NCI-H510A (cell line): ENCODE data around the gene LCA5.
"Not testable (repeated sequence)": the region's sequence is repeated elsewhere in the genome, so short reads cannot be mapped to it uniquely, and the experiment has no call there.

Experiments
- DNase-seq: peaks from one replicate; lab custom pipeline; 2025; lab: John Stamatoyannopoulos, UW

The LCA5 gene

GRCh38 chr6:79538106-79538971 is 1.1 kb upstream of the LCA5 start:
- no peak for DNase-seq

DNA sequence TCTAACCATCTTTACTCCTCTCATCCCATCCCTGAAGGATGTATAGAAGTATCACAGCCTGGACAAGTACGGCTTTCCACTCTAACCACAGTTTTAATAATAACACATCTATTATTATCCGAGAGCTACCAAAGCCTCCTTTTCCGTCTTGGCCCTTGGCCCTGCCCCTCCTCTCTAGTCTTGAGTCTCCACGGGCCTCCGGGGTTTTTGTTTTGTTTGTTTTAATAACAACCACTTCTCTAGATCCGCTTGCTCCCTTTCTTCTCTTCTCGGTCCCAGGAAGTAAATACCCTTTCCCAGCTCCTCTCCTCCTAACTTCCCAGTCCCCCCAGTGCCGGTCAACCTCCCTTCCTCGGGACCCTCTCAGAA is 661 bp downstream of the LCA5 start:
- DNase-seq, result no peak

- not testable (repeated sequence) for DNase-seq
Observed at GRCh38 chr6:79529567-79529966, 7.7 kb downstream of the LCA5 start.

GRCh38 chr6:79526897-79527296 is 10.3 kb downstream of the LCA5 start:
- DNase-seq, result no peak

DNA sequence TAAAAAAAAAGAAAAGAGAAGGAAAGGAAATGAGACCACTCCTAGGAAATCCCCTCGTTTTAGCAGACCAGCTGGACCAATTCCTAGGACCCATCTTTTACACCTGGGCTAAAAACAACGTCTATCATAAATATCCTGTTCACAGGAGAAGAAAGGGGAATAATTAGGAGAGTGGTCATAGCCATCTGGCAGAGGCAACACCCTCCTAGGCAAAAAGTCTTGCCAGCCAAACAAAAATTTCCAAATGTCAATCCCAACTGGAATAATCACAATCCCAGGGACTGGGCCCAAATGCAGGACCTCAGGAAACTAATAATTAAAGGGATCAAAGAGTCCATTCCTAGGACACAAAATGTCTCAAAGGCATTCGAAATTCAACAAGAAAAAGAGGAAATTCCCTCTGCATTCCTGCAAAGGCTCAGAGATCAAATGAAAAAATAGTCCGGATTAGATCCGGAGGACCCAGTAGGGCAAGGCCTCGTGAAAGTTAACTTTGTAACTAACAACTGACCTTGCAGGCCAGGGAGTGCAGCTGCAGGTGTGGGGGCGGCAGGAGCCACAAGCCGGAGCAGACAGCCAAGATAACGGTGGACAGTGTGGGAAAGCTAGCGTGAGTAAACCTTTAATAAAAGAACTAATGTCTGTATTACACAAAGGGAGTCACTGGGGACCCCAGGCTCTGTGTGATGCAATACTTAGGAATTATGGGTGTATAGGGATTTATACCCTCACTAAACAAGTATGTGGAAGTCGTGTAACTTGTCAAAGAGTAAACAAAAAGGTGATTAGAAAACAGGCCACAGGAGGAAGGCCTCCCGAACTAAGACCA is 11.7 kb downstream of the LCA5 start:
- no peak for DNase-seq

DNA sequence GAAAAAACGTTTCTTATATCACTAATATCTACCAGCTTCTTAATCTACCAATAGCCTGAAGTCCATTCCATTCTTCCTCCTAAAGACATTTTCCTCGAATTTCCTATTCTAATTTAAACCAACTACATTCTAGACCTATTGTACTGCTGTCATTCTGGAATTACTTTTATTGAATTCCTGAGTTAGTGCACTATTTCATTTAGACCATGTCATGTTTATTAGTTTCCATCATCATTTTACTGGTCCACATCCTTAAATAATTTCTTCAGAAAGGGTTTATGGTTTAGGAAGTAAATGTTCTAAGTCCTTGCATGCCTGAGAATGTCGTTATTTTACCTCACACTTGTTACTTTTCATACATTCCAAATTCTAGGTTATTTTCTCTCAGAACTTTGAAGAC is 13.2 kb downstream of the LCA5 start:
- DNase-seq, result no peak

DNA sequence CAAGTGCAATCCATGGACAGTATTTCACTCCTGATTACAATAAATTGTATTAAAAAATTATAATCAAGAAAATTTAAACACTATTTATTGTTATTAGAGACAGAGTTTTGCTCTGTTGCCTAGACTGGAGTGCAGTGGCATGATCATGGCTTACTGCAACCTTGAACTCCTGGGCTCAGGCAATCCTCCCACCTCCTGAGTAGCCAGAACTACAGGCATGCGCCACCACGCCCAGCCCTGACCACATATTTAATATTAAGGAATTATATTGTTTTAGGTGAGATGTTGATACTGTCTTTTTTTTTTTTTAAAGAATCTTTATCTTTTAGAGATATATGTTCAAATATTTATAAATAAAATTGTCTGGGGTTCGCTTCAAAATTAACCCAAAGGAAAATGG is 14.6 kb downstream of the LCA5 start:
- DNase-seq, result no peak

GRCh38 chr6:79520534-79520933 is 16.7 kb downstream of the LCA5 start:
- no peak for DNase-seq

DNA sequence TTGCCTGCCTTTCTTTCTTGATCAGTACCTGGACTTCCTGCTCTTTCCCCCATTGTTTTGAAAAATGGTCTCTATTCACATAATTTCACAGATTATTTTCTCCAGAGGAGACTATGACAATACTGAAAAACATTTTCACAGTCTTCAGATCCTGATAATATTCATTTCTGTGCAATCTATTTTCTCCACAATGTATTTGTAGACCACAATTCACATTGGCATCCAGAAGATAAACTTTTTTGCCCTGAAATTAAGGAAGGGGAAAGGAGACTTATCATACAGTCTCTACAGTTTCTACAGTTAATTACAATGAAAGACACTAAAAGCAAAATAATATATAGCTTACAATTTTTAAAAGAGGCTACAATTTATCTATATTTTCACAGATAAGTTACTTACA is 18.4 kb downstream of the LCA5 start:
- no peak for DNase-seq

GRCh38 chr6:79515436-79515835 is 21.8 kb downstream of the LCA5 start:
- DNase-seq, result no peak

- no peak for DNase-seq
Observed at GRCh38 chr6:79513111-79513510, 24.1 kb downstream of the LCA5 start.

- DNase-seq, result no peak
Observed at GRCh38 chr6:79512014-79512413, 25.2 kb downstream of the LCA5 start.

DNA sequence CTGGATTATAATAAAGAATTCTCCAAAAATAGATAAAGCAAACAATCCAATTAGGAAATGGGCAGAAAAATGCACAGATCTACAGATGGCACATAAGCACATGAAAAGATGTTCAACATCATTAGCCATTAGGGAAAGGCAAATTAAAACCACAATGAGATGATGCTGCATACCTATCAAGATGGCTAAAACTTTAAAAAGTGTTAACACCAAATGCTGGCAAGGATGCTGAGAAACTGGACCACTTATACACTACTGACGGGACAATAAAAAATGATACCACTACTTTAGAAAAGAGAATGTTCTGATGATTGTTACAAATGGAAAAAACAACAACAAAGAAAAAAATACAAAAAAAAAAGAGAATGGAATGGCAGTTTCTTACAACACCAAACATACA is 26.5 kb downstream of the LCA5 start:
- DNase-seq, result no peak

DNA sequence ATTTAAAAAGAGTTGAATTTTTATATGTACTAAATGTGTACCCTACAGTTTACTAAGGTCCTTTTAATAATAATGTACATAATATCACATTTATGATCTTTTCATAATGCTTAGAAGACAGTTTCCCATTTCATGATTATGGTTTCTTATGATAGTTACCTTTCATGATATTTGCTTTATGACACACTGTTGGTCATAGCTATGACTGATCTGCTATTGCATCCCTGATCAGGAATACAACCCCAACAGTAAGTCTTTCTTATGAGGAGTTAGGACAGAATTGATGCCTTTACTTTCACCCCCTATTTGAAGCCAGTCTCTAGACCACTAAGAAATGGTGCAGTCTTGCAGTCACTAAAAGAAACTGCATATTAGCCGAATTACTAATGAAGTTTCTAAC is 31.0 kb downstream of the LCA5 start:
- DNase-seq, result no peak

- no peak for DNase-seq
Observed at GRCh38 chr6:79504372-79504771, 32.9 kb downstream of the LCA5 start.

- no peak for DNase-seq
Observed at GRCh38 chr6:79498842-79499241, 38.4 kb downstream of the LCA5 start.

- DNase-seq, result no peak
Observed at GRCh38 chr6:79495246-79495645, 42.0 kb downstream of the LCA5 start.

DNA sequence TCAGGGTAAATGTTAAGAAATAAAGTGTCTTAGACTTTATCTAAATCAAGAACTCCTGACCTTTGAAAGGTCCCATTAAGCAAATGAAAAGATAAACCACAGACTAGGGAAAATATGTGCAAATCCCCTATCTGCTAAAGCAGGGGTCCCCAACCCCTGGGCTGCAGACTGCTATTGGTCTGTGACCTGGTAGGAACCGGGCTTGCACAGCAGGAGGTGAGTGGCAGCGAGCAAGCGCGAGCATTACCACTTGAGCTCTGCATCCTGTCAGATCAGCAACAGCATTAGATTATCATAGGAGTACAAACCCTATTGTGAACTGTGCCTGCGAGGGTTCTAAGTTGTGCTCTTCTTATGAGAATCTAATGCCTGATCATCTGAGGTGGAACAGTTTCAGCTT is 42.4 kb downstream of the LCA5 start:
- no peak for DNase-seq

DNA sequence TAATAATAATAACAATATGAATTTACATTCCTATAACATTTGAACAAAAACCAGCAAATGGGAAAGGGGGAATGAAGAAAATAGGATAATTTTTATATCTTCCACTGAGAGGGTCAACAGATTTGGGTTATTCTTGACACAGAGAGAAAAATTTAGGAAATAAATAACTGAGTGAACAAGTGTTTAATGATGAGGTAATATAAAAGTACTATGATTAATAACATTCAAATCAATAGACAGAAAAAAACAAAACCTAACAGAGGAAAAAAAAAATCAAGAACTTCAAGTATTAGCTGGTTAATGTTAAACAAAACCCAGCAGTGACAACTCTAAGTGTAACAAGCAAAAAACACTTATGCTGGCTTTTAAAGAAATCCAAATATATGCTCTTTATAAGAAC is 66.5 kb downstream of the LCA5 start:
- no peak for DNase-seq

DNA sequence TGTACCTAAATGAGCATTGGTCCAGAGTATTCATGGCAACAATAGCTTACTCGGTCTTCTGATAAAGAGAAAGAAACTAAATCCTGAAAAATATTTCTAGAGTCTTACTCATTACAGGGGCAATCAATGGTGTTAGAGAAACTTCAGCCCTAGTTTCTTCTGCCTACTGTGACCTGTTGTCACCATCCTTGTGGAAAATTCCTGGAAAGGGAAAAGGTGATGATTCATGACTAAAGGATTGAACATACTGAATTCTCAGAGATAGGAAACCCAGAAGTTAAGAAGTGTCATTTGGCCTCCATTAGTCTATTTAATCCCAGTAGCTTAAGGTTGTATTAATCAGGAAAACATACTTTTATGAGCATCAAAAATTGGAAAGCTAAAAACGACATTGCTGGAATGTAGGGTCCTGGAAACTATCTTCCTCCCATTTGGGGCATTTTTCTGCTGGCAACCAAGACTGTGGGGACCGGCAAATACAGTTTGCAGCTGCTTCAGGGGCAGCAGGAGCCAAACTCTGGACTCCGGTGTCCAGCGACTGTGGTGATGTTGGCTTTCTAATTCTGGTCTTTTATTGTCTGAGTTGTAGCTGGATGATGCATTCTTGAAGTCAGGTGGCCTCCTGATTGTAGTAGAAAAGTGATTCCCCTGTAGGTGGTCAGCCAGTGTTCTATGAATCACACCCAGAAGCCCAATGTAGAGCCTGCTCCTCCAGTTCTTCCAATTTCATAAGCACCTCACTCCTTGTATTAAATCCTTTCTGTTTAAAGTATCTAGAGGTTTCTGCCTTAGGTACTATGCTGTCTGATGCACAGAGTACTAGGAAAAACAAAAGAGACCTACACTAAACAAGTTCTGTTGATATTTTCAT is 67.6 kb downstream of the LCA5 start:
- no peak for DNase-seq

GRCh38 chr6:79468587-79468986 is 68.6 kb downstream of the LCA5 start:
- DNase-seq, result no peak

DNA sequence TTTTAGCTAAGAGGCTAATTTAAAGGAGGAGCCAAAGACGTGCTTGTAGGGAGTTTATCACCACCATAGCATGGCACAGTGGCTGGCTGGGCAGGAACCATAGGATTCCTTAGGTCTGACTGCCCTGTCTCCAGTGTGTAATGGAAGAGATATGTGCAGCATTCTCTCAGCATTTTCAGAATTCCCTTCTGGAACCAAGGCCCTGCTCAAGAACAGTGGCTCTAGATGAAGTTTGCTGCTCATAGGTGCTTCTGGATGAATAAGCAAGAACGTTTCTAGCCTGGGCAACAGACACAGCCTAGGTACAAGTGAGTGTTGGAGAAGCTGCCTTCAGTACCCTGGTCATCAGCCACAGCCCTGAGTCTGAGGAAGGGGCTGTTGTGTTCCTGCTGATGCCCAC is 69.1 kb downstream of the LCA5 start:
- DNase-seq, result no peak
